ENCODE results near the gene ZFAND2B. TPM values are rescaled to one million over a fixed set of nuclear protein-coding genes. Genes with fewer than 3 reads are reported as not detected.

The ZFAND2B gene
- total RNA-seq, 6 donors from 2014 or later, result 38.7 to 59.7 (median 43.3) TPM

DNA sequence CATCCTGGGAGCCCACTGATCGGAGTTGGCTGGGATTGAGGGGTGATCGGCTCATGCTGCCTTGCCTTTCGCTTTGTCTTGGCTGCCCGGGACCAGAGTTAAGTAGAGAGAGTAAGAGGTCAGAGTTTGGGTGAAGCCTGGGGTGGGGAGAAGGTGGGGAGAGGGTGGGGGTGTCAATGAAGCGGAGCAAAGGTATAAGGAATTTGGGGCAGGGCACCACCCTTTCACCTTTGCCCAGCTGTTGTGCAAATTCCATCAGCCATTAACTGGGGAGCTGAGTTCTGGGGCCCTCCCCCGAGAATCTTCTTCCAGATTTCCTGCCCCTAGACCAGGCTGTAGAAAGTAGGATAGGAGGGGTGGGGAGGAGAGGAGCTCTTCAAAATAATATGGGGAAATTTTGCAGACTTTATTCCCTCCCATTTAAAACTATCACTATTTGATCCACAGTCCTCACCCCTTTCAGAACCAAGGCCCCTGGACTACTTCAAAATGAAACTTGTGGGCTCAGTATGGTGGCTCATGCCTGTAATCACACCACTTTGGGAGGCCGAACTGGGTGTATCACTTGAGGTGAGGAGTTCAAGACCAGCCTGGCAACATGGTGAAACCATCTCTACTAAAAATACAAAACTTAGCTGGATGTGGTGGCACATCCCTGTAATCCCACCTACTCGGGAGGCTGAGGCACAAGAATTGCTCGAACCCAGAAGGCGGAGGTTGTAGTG is 36.5 kb upstream of the ZFAND2B start, which contains the start of gene SLC23A3:
Gene SLC23A3 (minus strand): TSS at position 100 of the 725 bp plus-strand sequence. CDS start 45 bp downstream, at position 55.
- TF ChIP-seq EP300 (IDR thresholded peaks at IDR 0.05) (no peak), POLR2AphosphoS5 (IDR thresholded peaks at IDR 0.05) (no peak), POLR2A (IDR thresholded peaks at IDR 0.05) (no peak)
- TF ChIP-seq, protein P1, sequence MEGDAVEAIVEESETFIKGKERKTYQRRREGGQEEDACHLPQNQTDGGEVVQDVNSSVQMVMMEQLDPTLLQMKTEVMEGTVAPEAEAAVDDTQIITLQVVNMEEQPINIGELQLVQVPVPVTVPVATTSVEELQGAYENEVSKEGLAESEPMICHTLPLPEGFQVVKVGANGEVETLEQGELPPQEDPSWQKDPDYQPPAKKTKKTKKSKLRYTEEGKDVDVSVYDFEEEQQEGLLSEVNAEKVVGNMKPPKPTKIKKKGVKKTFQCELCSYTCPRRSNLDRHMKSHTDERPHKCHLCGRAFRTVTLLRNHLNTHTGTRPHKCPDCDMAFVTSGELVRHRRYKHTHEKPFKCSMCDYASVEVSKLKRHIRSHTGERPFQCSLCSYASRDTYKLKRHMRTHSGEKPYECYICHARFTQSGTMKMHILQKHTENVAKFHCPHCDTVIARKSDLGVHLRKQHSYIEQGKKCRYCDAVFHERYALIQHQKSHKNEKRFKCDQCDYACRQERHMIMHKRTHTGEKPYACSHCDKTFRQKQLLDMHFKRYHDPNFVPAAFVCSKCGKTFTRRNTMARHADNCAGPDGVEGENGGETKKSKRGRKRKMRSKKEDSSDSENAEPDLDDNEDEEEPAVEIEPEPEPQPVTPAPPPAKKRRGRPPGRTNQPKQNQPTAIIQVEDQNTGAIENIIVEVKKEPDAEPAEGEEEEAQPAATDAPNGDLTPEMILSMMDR (IDR thresholded peaks at IDR 0.05), result no peak
- H3K27me3 ChIP-seq, result no peaks in the 10 kb centered on the region
- H3K4me3 ChIP-seq, result no peak within 1 kb of the TSS
- no peaks in the 10 kb centered on the region for H3K9me3 ChIP-seq
- H3K27ac ChIP-seq, result peak within 1 kb of the TSS in 3 of 4 donors; percentile 7 to 72 (median 43)
- no peak for ATAC-seq (ENCODE audit: low FRiP score in 2 of 2)
- peaks cover under 1 to 16% (median 12%) of the 10 kb centered on the region in 4 donors for H3K4me1 ChIP-seq
- WGBS, 2 donors, result 89 to 90% methylated on average over 10 of the region's 10 CpGs
- peak in 1 of 2 donors; percentile 11 for DNase-seq
- H3K36me3 ChIP-seq, result peaks cover 11 to 34% (median 30%) of the 10 kb centered on the region in 4 donors

DNA sequence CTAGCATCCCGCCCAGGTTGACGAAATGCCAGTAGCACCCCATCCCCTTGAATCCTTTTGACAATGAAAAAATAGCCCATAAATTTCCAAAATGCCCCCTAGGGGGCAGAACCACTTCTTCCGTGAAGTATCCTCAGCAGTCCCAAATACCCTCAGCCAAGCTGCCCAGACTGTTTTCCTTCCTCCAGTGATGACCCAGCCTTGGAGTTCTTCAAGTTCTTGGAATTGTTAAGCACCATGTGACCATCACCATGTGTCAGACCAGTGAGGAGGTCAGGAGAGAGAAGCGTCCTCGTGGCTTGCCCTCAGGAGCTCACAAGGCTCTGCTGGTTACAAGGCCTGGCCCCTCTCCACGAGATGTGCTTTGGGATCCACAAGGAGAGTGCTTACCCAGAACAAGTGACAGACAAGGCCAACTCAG is 35.3 kb upstream of the ZFAND2B start:
- WGBS, 2 donors, result 36 to 37% methylated on average over 6 of the region's 6 CpGs

DNA sequence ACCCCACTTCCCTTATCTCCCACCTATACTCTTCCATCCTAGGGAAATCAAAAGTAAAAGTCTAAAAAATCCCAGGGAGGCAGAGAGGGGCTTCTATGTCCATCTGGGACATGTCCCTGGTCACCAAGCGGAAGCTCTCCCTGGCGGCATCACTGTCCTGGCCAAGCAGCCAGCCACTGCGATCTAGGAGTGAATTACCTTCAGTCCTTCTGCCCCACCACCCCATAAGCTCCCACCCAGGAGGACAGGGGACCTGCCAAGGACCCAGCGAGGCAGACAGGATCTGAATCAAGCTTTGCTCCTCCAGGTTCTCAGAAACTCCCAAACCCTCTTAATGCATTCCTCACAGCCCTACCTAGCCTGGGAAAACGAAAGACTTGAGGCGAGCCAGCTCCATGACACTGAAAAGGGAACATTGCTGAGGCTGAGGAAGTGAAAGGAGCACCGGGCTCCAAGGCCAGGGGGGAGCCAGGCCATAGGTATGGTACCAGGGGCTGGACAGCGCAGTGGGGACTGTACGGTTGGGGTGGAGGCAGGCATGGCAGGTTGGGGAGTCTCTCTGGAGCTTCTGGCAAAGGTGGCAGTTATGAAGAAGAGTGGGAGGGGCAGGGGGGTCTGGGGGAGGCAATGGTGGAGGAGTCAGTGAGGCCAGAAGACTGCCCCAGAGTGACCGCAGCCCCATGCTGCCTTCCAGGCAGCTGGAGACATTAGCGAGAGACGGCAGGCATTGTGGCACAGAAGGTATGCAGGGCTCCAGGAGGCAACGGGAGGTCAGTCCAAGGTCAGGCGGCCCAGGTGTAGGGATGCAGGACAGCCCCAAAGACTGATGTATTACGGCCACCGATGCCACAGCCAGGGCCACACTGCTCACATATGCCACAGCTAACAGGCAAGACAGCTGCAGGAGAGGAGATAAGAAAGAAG is 34.1 kb upstream of the ZFAND2B start:
- TF ChIP-seq EP300 (IDR thresholded peaks at IDR 0.05) (no peak), POLR2A (IDR thresholded peaks at IDR 0.05) (no peak), POLR2AphosphoS5 (IDR thresholded peaks at IDR 0.05) (no peak)
- TF ChIP-seq, protein P1 (IDR thresholded peaks at IDR 0.05), result no peak
- ATAC-seq (ENCODE audit: low FRiP score in 2 of 2) (no peak), DNase-seq (no peak)
- peaks cover 11 to 36% (median 30%) of the 10 kb centered on the region in 4 donors for H3K36me3 ChIP-seq
- WGBS, 2 donors, result 84 to 95% methylated on average over 14 to 16 of the region's 16 CpGs
- H3K9me3 ChIP-seq, result no peaks in the 10 kb centered on the region
- no peak overlapping the region for H3K4me3 ChIP-seq
- peaks cover 11 to 27% (median 22%) of the 10 kb centered on the region in 4 donors for H3K4me1 ChIP-seq
- no peaks in the 10 kb centered on the region for H3K27me3 ChIP-seq
- peak overlapping the region in 3 of 4 donors; percentile 47 to 81 (median 72) for H3K27ac ChIP-seq

More for the DNA sequence above, 35.3 kb upstream of the ZFAND2B start:
- peaks cover 11 to 26% (median 22%) of the 10 kb centered on the region in 4 donors for H3K4me1 ChIP-seq
- no peaks in the 10 kb centered on the region for H3K9me3 ChIP-seq
- H3K4me3 ChIP-seq, result no peak overlapping the region
- TF ChIP-seq POLR2A (IDR thresholded peaks at IDR 0.05) (no peak), EP300 (IDR thresholded peaks at IDR 0.05) (no peak), POLR2AphosphoS5 (IDR thresholded peaks at IDR 0.05) (peak in 1 of 2 donors; percentile 10)
- TF ChIP-seq, protein P1 (IDR thresholded peaks at IDR 0.05), result peak; percentile 50 to 73 (median 62)
- peak in 1 of 2 donors; percentile 47 for DNase-seq
- H3K36me3 ChIP-seq, result peaks cover 11 to 36% (median 30%) of the 10 kb centered on the region in 4 donors
- H3K27ac ChIP-seq, result peak overlapping the region; percentile 42 to 81 (median 60)
- H3K27me3 ChIP-seq, result no peaks in the 10 kb centered on the region
- ATAC-seq (ENCODE audit: low FRiP score in 2 of 2), result peak; percentile 72 to 74

- 91 to 95% methylated on average over 6 of the region's 6 CpGs for WGBS, 2 donors
- no peak for ATAC-seq (ENCODE audit: low FRiP score in 2 of 2)
- H3K36me3 ChIP-seq, result peaks cover 11 to 36% (median 30%) of the 10 kb centered on the region in 4 donors
- TF ChIP-seq POLR2A (IDR thresholded peaks at IDR 0.05) (no peak), POLR2AphosphoS5 (IDR thresholded peaks at IDR 0.05) (no peak), EP300 (IDR thresholded peaks at IDR 0.05) (no peak)
- TF ChIP-seq, protein P1 (IDR thresholded peaks at IDR 0.05), result no peak
- H3K27me3 ChIP-seq, result no peaks in the 10 kb centered on the region
- peaks cover 11 to 27% (median 22%) of the 10 kb centered on the region in 4 donors for H3K4me1 ChIP-seq
- no peak overlapping the region for H3K27ac ChIP-seq
- no peak overlapping the region for H3K4me3 ChIP-seq
- no peak for DNase-seq
- no peaks in the 10 kb centered on the region for H3K9me3 ChIP-seq
These were observed 33.4 kb upstream of the ZFAND2B start for GRCh38 chr2:219173176-219173575.

All from upper lobe of left lung (tissue), 6 donors.